Suprapubic skin (tissue), 4 donors: Measurements from ENCODE around the gene KLHL12.

Experiments
- CTCF ChIP-seq, 2 donors: fragments of 200-600 bp in 1 of 2; fragments of 450-650 bp in 1 of 2; sonication (generic) in 1 of 2; IDR thresholded peaks; one replicate each; pipeline ENCODE4 v1.5.1; 2016 to 2019; ENCODE audit warnings: antibody characterized with exemption in 2 of 2, mild to moderate bottlenecking in 1 of 2, moderate library complexity in 1 of 2
- EP300 ChIP-seq: sonication (generic); formaldehyde crosslinking; IDR thresholded peaks from one replicate; pipeline ENCODE4 v1.6.1; 2017; ENCODE audit warnings: antibody characterized with exemption
- POLR2A ChIP-seq, 2 donors: fragments of 450-650 bp; IDR thresholded peaks; one replicate each; pipeline ENCODE4 v1.6.1; 2017; ENCODE audit warnings: antibody characterized with exemption in 2 of 2, mild to moderate bottlenecking in 2 of 2, moderate library complexity in 2 of 2
- POLR2AphosphoS5 ChIP-seq, 3 donors: sonication (generic); formaldehyde crosslinking; IDR thresholded peaks; one replicate each; pipeline ENCODE4 v1.6.1; 2017; ENCODE audit warnings: antibody characterized with exemption in 3 of 3

- TF ChIP-seq CTCF (IDR thresholded peaks at IDR 0.05) (no peak), POLR2A (IDR thresholded peaks at IDR 0.05) (no peak), POLR2AphosphoS5 (IDR thresholded peaks at IDR 0.05) (no peak), EP300 (no peak)
Observed at GRCh38 chr1:202905331-202905730, 21.7 kb downstream of the KLHL12 start.
